Hepatic stellate cell (primary cell): ENCODE measurements around the gene SEPTIN3.
"Not testable (repeated sequence)": the region's sequence is repeated elsewhere in the genome, so short reads cannot be mapped to it uniquely, and the experiment has no call there.

ENCODE experiments used
- DNase-seq: peaks from one replicate; pipeline ENCODE4 v3.0.0; 2011; ENCODE audit warnings: low spot score

Gene SEPTIN3

GRCh38 chr22:41943661-41944209, 25.5 kb upstream of the SEPTIN3 start:
- DNase-seq, result no peak

- DNase-seq, result peak; percentile 98
These were observed 22.4 kb upstream of the SEPTIN3 start, which contains the start of gene CENPM for GRCh38 chr22:41946629-41947423. CENPM (minus strand) TSS chr22:41947152; CDS start chr22:41947076, 76 bp downstream.

GRCh38 chr22:41947424-41948080, 21.7 kb upstream of the SEPTIN3 start:
- no peak for DNase-seq

DNA sequence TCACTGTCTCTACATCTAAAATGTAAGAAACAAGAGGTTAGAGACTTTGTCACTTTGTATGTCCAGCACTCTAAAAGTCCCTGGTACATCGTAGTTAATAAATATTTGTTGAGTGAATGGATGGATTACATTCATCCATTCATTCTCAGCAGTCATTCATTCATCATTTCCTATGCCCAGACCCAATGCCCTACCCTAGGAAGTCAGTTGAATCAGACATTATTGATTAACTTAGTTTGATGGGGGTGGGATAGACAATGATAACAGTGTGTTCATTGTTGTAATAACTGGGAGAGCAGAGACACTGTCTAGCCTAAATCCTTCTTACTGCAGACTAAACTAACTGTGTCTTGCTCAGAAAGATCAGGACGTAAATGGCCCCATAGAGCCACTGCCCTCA, 21.1 kb upstream of the SEPTIN3 start:
- no peak for DNase-seq

DNA sequence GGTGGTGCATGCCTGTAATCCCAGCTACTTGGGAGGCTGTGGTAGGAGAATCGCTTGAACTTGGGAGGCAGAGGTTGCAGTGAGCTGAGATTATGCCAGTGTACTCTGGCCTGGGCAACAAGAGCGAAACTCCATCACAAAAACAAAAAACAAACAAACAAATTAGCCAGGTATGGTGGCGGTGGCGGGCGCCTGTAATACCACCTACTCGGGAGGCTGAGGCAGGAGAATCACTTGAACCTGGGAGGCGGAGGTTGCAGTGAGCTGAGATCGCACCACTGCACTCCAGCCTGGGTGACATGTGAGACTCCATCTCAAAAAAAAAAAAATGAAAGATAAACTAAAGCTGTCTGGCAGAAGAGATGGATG, 20.3 kb upstream of the SEPTIN3 start:
- not testable (repeated sequence) for DNase-seq

DNA sequence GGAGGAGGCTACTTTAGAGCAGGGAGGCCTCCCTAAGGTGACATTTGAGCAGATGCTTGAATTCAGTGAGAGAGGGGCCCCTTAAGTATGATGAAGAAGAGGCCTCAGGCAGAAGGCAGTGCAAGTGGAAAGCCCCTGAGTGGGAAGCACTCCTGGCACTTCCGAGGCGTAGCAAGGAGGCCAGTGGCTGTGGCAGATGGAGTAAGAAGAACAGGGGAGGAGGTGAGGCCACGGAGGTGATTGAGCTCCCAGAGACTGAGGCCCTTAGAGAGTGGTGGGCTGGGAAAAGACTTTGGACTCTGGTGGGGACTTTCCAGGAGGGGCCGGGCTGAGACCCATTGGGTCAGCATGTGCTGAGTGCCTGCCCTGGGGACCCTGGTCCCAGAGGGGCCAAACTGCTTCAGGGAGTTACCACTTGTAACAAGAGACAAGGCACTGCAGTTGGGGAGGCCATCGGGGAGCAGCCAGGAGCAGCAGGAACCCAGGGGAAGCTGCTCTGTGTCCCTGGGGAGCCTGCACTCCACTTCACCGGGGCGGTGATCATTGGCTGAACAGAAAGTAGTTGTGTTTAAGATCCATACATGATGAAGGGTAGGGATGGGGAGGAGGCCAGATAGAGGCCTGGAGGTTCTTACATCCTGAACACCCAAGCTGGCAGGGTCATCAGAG, 19.8 kb upstream of the SEPTIN3 start:
- no peak for DNase-seq

DNA sequence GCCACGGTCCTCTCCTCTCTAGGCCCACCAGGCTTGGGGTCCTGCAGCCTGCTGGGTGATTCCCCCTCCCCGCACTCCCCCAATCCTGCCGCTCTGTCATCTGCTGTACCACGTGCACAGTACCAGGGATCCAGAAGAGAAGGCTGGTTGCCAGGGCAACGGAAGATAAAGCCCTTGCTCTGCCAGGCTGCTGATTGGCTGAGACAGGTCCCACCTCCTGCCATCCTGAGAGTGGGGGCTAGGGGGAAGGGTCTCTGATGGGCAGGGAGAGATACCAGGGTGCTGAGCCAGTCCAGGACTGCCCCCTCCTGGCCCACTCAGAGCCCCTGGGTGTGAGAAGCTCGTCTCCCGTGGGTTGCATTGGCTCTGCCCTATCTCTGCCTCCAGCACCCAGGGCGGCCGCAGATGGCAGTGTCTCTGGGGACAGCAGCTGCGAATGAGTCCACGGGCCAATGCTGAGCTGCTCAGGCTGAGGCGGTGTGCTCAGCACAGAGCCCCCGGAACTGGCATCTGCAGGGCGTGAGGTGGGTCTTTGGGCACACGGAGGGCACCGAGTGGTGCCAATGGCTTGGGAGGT, 17.3 kb upstream of the SEPTIN3 start, which contains the start of gene SMIM45:
SMIM45 (plus strand) TSS at position 253 of the 577 bp plus-strand sequence.
- DNase-seq, result no peak

GRCh38 chr22:41952713-41953112, 16.5 kb upstream of the SEPTIN3 start:
- no peak for DNase-seq

GRCh38 chr22:41957941-41958556, 11.2 kb upstream of the SEPTIN3 start:
- no peak for DNase-seq

GRCh38 chr22:41963453-41964111, 5.7 kb upstream of the SEPTIN3 start:
- DNase-seq, result no peak

DNA sequence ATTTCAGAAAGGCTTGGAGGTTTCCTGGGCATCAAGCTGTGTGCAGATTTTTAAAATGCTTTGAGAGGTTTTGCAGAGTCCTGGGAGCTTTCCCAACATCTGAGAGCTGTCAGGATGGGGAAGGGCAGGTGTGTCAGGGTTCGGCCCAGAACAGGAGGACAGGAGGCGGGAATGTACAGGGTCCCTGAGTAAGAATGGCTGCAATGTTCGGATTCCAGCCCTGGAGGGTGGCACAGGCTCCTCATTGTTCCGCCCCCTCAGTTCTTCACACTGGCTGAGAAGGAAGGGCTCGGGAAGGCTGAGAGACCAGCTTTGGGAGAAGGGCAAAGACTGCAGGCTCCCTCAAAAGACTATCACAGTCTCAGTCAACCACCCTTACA, 5.1 kb upstream of the SEPTIN3 start:
- no peak for DNase-seq

DNA sequence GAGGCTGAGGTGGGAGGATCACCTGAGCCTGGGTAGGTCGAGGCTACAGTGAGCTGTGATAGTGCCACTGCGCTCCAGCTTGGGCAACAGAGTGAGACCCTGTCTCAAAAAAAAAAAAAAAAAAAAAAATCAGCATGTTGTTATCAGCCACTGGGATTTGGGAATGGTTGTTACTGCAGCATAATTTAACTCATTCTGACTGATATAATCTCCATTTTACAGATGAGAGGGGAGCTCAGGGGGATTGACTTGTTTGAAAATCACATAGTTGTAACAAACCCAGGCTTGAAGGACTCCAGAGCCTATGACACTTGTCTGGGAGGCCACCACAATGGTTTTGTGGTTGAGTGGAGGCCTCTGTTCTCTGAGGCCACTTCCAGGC, 3.0 kb upstream of the SEPTIN3 start:
- DNase-seq, result no peak

GRCh38 chr22:41966607-41967240, 2.5 kb upstream of the SEPTIN3 start:
- peak; percentile 74 for DNase-seq

DNA sequence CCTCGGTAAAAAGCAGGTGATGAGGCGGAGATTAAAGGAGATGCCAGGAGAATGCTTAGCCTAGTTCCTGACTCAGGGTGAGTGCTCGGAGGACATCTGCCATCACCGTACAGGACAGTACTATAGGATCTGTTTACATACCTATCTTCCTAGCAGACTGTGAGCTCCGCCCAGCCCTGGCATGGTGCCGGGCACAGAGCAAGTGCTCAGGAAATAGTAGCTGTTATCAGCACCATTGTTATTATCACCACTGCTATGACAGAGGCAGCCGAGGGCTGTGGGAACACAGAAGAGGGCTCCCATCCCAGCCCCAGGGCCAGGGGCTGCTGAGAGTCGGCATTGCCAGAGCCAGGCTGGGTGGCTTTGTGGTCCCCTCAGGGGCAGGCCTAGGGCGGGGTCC, 642 bp upstream of the SEPTIN3 start:
- no peak for DNase-seq

DNA sequence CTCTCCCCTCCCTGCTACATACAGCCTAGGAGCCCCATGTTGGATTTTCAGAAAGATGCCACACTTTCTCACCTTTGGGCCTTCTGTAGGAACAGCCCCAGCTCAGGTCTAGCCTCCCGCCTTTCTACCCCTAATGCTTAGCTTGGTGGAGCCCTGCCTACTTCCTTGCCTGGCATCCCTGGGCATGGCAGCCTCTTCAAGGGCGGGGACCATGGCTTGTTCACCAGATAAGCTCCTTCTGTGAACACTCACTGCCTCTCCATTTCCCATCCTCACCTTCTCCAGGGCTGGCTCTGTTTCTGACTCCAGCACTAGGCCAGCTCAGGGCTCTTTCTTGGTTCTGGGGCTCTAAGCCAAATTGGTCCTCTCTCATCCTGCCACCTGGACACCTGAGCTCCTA, 1.4 kb downstream of the SEPTIN3 start:
- no peak for DNase-seq

GRCh38 chr22:41971431-41971830, 2.2 kb downstream of the SEPTIN3 start:
- no peak for DNase-seq

GRCh38 chr22:41974691-41975290, 5.5 kb downstream of the SEPTIN3 start:
- no peak for DNase-seq

DNA sequence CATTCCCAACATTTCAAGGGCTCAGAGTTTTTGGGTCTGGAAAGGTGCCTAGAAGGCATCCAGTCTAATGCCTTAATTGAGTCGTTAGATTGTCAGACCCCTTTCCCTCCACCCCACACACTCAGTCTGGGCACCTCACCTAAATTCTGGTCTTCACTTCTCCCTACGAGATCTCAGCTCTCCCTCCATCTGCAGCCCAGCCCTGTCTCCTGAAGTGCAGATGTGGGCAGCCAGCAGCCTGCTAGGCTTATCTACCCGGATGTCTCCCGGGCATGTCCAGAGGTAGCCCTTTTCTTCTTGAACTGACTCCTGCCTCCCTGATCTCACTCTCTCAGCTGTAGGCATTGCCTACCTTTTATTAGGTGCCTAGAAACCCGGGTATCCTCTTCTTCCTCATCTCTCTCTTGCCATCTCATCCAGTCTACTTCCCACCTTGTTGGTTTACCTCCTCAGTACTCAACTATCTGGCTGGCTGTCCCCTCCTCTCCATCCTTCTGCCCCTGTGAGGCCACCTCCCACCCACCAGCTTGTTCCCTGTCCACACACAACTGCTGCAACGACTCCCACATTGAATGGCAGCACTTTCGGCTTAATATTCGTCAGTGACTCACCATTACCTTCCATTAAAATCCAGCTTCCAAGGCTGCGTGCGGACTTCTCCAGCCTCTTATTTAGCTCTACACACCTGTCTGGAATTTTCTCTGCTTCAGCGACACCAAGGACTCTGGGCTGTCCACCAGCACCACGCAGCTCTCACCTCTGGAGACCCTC, 6.2 kb downstream of the SEPTIN3 start:
- no peak for DNase-seq

GRCh38 chr22:41976070-41976901, 7.0 kb downstream of the SEPTIN3 start:
- DNase-seq, result no peak
